HG03025 (cell line): ENCODE results near the gene CYP4F8.

Source experiments
- ATAC-seq: cut with Tn5 transposase; IDR thresholded peaks from one replicate; pipeline ENCODE4 v1.9.1; 2021; ENCODE audit warnings: mild to moderate bottlenecking, moderate library complexity; ENCODE audit not compliant: unreplicated experiment, low FRiP score

The CYP4F8 gene

DNA sequence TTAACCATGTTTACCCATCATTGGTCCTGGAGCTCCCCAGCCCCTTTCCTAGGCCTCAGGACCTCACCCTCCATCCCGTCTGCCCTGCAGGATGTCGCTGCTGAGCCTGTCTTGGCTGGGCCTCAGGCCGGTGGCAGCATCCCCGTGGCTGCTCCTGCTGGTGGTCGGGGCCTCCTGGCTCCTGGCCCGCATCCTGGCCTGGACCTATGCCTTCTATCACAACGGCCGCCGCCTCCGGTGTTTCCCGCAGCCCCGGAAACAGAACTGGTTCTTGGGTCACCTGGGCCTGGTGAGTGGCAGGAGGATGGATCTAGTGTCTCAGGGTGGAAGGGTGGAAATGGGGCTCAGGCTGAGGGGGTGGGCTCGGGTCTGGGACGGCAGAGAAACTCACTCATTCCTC lies 508 bp downstream of the CYP4F8 start:
- ATAC-seq, result no peak

GRCh38 chr19:15616183-15616582 lies 1.2 kb downstream of the CYP4F8 start:
- ATAC-seq, result no peak

DNA sequence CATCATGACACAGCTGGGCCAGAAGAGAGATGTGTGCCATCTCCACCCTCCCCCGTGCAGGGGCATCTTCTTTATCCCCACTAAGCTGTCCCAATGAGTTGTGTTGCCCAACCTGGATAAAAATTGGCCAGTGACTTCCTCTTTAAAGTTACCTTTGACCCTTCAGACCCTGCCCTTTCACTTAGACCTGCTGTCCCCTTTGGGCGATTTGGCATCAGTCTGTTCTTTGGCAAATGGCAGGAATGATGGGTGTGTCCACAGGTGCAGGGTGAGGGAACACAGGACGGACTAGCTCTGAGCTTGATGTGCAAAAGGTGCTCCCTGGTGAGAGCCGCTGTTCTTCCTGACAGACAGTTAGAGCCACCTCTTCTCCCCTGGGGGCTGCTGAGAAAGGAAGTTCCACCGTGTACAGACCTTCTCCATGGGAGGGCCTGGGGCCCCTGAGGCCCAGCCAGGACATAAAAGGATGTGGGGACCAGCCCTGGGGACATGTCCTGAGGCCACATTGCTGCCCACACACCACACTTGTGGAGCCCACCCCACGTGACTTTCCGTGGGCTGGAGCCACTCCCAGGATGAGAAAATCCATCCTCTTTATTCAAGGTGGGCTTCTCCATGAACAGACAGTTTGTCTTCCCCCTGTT lies 1.7 kb downstream of the CYP4F8 start:
- no peak for ATAC-seq

DNA sequence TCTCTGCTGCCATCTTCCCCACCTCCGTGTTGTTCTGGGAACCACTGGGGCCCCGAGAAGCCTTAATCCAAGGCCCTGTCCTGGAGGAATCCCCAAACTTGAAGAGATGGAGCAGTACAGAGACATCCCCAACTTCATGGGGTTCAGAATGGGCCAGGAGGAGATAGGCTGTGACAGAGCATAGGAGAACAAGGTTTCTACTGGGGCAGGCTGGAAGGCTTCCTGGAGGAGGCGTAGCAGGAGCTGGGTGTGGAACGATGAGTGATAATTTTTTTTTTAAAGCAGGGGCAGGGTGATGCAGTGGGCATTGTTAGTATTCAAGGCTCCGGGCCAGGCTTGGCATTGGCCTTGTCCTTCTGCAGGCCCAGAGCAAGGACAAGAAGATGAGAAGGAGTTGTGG lies 3.3 kb downstream of the CYP4F8 start:
- no peak for ATAC-seq

DNA sequence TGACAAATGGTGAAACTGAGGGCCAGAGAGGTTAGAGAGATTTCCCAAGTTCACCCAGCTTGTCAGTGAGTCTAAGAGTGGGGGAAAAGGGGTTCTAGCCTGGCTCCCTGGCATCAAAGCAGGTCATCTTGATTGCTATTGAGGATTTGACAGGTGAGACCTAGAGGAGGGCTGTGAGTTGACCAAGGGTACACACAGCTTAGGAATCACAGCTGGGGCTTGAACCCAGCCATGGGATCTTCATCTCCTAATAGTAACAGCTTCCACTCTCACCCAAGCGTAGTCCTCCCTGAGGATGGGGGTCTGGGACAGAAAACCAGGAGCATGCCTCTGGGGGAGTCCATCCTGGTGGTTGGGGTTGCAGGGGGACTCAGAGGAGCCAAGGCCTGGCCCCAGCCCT lies 6.8 kb downstream of the CYP4F8 start:
- ATAC-seq, result no peak

- no peak for ATAC-seq
Observed at GRCh38 chr19:15622991-15623390, 8.0 kb downstream of the CYP4F8 start.

DNA sequence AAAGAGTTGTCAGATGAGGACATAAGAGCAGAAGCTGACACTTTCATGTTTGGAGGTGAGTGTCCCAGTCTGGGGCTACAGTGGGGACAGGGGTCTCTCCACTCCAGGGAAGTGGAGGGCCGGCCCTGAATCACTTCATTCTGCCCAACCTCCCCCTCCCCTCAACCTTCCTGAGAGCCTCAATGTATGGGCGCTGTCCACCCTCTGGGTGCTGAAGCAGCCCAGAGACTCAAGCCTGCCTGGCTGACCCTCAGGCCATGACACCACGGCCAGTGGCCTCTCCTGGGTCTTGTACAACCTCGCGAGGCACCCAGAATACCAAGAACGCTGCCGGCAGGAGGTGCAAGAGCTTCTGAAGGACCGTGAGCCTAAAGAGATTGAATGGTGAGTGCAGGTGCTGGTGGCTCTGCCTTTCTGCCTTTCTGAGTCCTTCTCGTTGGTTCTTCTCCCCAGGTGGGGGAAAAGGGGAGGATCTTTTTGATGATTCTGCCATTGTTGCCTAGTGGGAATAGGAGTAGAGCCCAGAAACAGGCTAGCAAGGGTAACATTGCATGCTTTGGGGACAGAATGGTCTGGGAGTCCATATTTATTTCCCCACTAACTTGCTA lies 8.8 kb downstream of the CYP4F8 start:
- no peak for ATAC-seq

GRCh38 chr19:15628236-15629002 lies 13.4 kb downstream of the CYP4F8 start:
- ATAC-seq, result no peak

DNA sequence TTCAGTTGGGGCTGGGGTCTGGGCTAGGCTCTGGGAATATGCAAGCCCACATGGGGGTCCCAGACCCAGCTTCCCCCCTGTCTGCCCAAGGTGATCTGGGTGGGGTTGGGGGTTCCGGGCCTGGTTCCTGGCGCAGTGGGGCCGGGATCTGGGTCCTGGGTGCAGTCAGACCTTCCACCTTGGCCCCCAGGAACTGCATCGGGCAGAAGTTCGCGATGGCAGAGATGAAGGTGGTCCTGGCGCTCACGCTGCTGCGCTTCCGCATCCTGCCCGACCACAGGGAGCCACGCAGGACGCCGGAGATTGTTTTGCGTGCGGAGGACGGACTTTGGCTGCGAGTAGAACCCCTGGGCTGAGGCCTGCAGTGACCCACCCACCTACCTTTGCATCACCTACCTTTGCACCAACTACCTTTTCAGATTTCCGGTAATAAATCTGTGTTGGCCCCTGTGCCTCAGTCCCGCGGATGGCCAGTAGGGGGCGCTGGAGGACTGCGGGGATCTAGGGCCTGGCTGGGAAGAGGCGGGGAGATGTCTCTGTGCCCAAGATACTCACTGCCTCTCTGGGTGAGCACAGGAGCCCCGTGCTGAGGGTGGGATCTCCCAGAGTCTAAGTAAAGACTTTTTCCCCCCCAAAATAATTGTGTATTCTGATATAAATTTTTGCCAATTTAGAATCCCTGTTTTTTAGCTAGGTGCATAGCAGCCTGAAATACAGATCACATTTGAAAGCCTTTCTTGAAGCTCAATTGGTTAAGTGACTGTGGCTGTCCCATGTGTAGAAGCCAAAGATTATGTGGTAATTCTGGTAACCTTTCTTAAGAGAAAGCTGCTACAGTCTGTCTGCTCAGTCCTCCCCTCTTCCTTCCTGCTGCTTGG lies 14.2 kb downstream of the CYP4F8 start:
- no peak for ATAC-seq

GRCh38 chr19:15631817-15632216 lies 16.8 kb downstream of the CYP4F8 start:
- ATAC-seq, result no peak

DNA sequence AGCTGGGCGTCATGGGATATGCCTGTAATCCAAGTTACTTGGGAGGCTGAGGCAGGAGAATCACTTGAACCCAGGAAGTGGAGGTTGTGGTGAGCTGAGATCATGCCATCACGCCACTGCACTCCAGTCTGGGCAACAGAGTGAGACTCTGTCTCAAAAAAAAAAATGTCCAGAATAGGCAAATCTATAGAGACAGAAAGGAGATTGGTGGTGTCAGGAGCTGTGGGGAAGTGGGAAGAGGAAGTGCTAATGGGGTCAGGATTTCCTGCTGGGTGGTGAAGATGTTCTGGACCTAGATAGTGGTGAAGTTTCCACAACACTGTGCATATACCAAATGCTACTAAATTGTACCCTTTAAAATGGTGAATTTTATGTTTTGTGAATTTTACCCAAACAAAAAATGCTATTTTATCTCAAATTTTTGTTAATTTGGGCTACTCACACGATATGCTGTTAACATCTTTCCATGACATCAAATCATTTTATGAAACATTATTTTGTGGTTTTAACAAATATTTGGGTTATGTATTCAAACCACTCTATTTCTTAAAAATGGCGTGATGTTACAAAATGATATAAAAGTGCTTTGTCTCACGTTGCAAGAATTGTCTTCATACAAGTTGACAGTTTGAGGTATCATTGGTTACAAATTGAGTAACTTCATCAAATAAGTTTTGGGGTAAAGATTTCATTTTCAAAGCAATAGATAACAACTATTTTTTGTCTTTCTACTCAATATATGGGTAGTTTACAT lies 18.2 kb downstream of the CYP4F8 start:
- ATAC-seq, result no peak

- no peak for ATAC-seq
Observed at GRCh38 chr19:15634105-15634504, 19.1 kb downstream of the CYP4F8 start.

GRCh38 chr19:15635016-15635805 lies 20.2 kb downstream of the CYP4F8 start:
- no peak for ATAC-seq

GRCh38 chr19:15636026-15636425 lies 21.0 kb downstream of the CYP4F8 start:
- no peak for ATAC-seq

DNA sequence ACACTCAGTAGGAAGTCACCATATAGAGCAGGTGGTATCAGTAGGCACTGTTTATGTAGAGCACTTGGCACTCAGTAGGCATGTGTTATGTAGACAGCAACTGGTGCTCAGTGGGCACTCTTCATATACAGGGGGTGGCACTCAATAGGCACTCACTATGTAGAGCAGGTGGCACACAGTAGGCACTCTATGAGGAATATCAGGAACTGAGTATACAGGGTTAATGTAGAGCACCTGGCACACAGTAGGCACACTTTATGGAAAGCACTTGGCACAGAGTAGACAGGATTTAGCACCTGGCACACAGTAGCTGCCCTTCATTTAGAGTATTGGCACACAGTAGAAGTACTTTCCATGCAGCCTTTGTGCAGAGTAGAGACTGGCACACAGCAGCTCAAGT lies 24.6 kb downstream of the CYP4F8 start:
- ATAC-seq, result no peak

DNA sequence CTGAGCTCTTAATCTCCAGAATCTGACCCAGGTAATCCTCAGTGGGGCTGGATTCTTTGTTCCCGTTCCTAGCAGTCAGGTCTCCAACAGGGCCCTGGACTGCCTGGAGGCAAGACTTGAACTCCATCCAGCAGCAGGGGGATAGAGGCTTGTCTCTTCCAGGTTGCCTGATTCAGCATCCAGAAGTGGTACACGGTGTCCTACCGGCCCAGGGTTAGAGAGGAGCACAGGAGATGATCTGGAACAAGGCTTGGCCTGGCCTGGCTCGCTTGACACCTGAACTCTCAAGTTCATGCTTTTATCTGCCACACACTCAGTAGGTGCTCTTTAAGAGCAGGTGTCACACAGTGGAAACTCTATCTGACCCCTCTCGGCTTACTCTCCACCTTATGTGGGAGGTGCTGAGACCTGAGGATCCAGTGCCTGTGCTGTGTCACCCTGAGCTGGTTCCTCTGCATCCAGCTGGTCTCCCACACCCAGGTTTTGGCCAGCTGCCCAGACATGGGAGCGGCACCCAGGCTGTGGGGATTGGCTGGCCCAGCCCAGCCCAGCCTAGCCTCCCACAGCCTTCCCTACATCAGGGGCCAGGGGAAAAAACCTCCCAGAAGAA lies 25.4 kb downstream of the CYP4F8 start, which contains the start of gene CYP4F3:
CYP4F3 (plus strand) TSS at position 604 of the 610 bp plus-strand sequence. CDS start 519 bp downstream, outside the sequence.
- ATAC-seq, result no peak

GRCh38 chr19:15640904-15641597 lies 26.0 kb downstream of the CYP4F8 start:
- ATAC-seq, result no peak

- ATAC-seq, result no peak
Observed at GRCh38 chr19:15641901-15642491, 27.0 kb downstream of the CYP4F8 start.
